Hepatocyte (in vitro differentiated cells): Measurements from ENCODE around the gene CRNN. TPM values are rescaled to one million over a fixed set of nuclear protein-coding genes. Genes with fewer than 3 reads are reported as not detected.

Source experiments
- DNase-seq: peaks from one replicate; pipeline ENCODE4 v3.0.0-alpha.2; 2016; ENCODE audit warnings: low spot score
- H2AFZ ChIP-seq: fragments of 200-600 bp; sonication (generic); 2 replicates; pipeline ENCODE4 v1.6.0; 2016; ENCODE audit warnings: antibody characterized with exemption, mild to moderate bottlenecking
- H3K27ac ChIP-seq: fragments of 200-600 bp; sonication (generic); 2 replicates; pipeline ENCODE4 v1.5.1; 2016; ENCODE audit warnings: mild to moderate bottlenecking
- H3K27me3 ChIP-seq: fragments of 200-600 bp; sonication (generic); 2 replicates; pipeline ENCODE4 v1.6.1; 2016
- H3K36me3 ChIP-seq: fragments of 200-600 bp; sonication (generic); replicated peaks from 2 replicates; pipeline ENCODE4 v1.5.1; 2016; ENCODE audit warnings: low read depth; ENCODE audit not compliant: insufficient read depth
- H3K4me1 ChIP-seq: fragments of 200-600 bp; sonication (generic); 2 replicates; pipeline ENCODE4 v1.5.1; 2016; ENCODE audit warnings: mild to moderate bottlenecking, moderate library complexity; ENCODE audit not compliant: insufficient read depth
- H3K4me2 ChIP-seq: fragments of 200-600 bp; sonication (generic); 2 replicates; pipeline ENCODE4 v1.6.0; 2016
- H3K4me3 ChIP-seq: fragments of 200-600 bp; sonication (generic); 2 replicates; pipeline ENCODE4 v1.5.1; 2016; ENCODE audit warnings: mild to moderate bottlenecking
- H3K79me2 ChIP-seq: fragments of 200-600 bp; sonication (generic); 2 replicates; pipeline ENCODE4 v1.6.0; 2017; ENCODE audit warnings: mild to moderate bottlenecking
- H3K9me2 ChIP-seq: fragments of 200-600 bp; sonication (generic); replicated peaks from 2 replicates; pipeline ENCODE4 v1.6.0; 2017; ENCODE audit warnings: mild to moderate bottlenecking; ENCODE audit not compliant: insufficient read depth
- H3K9me3 ChIP-seq: fragments of 200-600 bp; sonication (generic); 2 replicates; pipeline ENCODE4 v1.5.1; 2016; ENCODE audit warnings: low read depth, mild to moderate bottlenecking
- H4K20me1 ChIP-seq: fragments of 200-600 bp; sonication (generic); 2 replicates; pipeline ENCODE4 v1.6.0; 2016; ENCODE audit warnings: mild to moderate bottlenecking; ENCODE audit not compliant: insufficient read depth, poor library complexity, severe bottlenecking
- CTCF ChIP-seq: fragments of 200-600 bp; sonication (generic); IDR thresholded peaks from 2 replicates; pipeline ENCODE4 v1.5.1; 2016; ENCODE audit warnings: antibody characterized with exemption, mild to moderate bottlenecking; ENCODE audit not compliant: poor library complexity
- EZH2 ChIP-seq: fragments of 200-600 bp; sonication (generic); IDR thresholded peaks from 2 replicates; pipeline ENCODE4 v1.6.1; 2016; ENCODE audit warnings: antibody characterized with exemption, mild to moderate bottlenecking, borderline replicate concordance
- EZH2phosphoT487 ChIP-seq: fragments of 200-600 bp; sonication (generic); IDR thresholded peaks from one replicate; pipeline ENCODE4 v1.6.1; 2018; ENCODE audit warnings: antibody characterized with exemption, mild to moderate bottlenecking, low read depth, moderate library complexity; ENCODE audit not compliant: unreplicated experiment, severe bottlenecking
- WGBS: methylation state at CpG from one replicate; pipeline ENCODE4 v1.1.6; 2016; ENCODE audit warnings: low lambda C conversion rate; ENCODE audit errors: missing lambda C conversion rate; 5-methylcytosine and 5-hydroxymethylcytosine counted together
- polyA plus RNA-seq: library from polyadenylated mRNA; unstranded; fragments of >200 nt; fragmentation: Nextera tagmentation; extraction: Ambion mirVana; gene quantifications from 2 replicates; pipeline ENCODE4 v1.2.1, GENCODE V29; 2016
- total RNA-seq: library from RNA; depleted of rRNA; stranded (reverse); fragments of >200 nt; gene quantifications from 2 replicates; pipeline ENCODE4 v1.2.3, GENCODE V29; 2014

CRNN gene
- total and polyA plus RNA-seq, 2 experiments from 2014 or later, result not detected

- no peak overlapping the region for H3K4me2 ChIP-seq
Observed at GRCh38 chr1:152459596-152460528, 45.8 kb upstream of the CRNN start.

GRCh38 chr1:152458384-152459185, 44.5 kb upstream of the CRNN start:
- 35% methylated on average over 11 of the region's 11 CpGs for WGBS
- no peaks in the 10 kb centered on the region for H3K36me3 ChIP-seq
- peak; percentile 58 for DNase-seq
- H3K4me3 ChIP-seq, result no peak overlapping the region
- no peaks in the 10 kb centered on the region for H3K79me2 ChIP-seq
- H3K9me3 ChIP-seq, result no peaks in the 10 kb centered on the region
- no peak overlapping the region for H3K4me2 ChIP-seq
- no peak overlapping the region for H3K27ac ChIP-seq
- H3K27me3 ChIP-seq, result no peaks in the 10 kb centered on the region
- H3K4me1 ChIP-seq, result no peaks in the 10 kb centered on the region
- H2AFZ ChIP-seq, result no peak overlapping the region
- peak; percentile 47 for TF ChIP-seq CTCF
- TF ChIP-seq EZH2phosphoT487, result no peak
- H3K9me2 ChIP-seq, result no peaks in the 10 kb centered on the region
- no peaks in the 10 kb centered on the region for H4K20me1 ChIP-seq

More at GRCh38 chr1:152459596-152460528, 45.8 kb upstream of the CRNN start:
- no peak overlapping the region for H3K4me3 ChIP-seq
- no peak overlapping the region for H2AFZ ChIP-seq
- no peaks in the 10 kb centered on the region for H3K27me3 ChIP-seq
- no peaks in the 10 kb centered on the region for H3K36me3 ChIP-seq
- H3K9me2 ChIP-seq, result no peaks in the 10 kb centered on the region
- no peak overlapping the region for H3K27ac ChIP-seq
- TF ChIP-seq EZH2phosphoT487 (no peak), CTCF (peak; percentile 38), EZH2 (no peak)
- WGBS, result 51% methylated on average over 8 of the region's 8 CpGs
- no peak for DNase-seq
- no peaks in the 10 kb centered on the region for H3K79me2 ChIP-seq
- H3K4me1 ChIP-seq, result no peaks in the 10 kb centered on the region
- no peaks in the 10 kb centered on the region for H4K20me1 ChIP-seq
- H3K9me3 ChIP-seq, result no peaks in the 10 kb centered on the region

- no peaks in the 10 kb centered on the region for H3K9me3 ChIP-seq
- no peak overlapping the region for H3K4me3 ChIP-seq
- no peak for TF ChIP-seq CTCF
- no peak for TF ChIP-seq EZH2
- TF ChIP-seq EZH2phosphoT487, result no peak
- H3K27me3 ChIP-seq, result no peaks in the 10 kb centered on the region
- DNase-seq, result no peak
- H4K20me1 ChIP-seq, result no peaks in the 10 kb centered on the region
- no peak overlapping the region for H3K4me2 ChIP-seq
- H3K36me3 ChIP-seq, result no peaks in the 10 kb centered on the region
- no peaks in the 10 kb centered on the region for H3K4me1 ChIP-seq
- 18% methylated on average over 2 of the region's 2 CpGs for WGBS
- H2AFZ ChIP-seq, result no peak overlapping the region
- no peaks in the 10 kb centered on the region for H3K79me2 ChIP-seq
- H3K27ac ChIP-seq, result no peak overlapping the region
- H3K9me2 ChIP-seq, result no peaks in the 10 kb centered on the region
Observed at GRCh38 chr1:152457561-152457960, 43.5 kb upstream of the CRNN start.
